ENCODE data around the gene DUSP22.

DNA sequence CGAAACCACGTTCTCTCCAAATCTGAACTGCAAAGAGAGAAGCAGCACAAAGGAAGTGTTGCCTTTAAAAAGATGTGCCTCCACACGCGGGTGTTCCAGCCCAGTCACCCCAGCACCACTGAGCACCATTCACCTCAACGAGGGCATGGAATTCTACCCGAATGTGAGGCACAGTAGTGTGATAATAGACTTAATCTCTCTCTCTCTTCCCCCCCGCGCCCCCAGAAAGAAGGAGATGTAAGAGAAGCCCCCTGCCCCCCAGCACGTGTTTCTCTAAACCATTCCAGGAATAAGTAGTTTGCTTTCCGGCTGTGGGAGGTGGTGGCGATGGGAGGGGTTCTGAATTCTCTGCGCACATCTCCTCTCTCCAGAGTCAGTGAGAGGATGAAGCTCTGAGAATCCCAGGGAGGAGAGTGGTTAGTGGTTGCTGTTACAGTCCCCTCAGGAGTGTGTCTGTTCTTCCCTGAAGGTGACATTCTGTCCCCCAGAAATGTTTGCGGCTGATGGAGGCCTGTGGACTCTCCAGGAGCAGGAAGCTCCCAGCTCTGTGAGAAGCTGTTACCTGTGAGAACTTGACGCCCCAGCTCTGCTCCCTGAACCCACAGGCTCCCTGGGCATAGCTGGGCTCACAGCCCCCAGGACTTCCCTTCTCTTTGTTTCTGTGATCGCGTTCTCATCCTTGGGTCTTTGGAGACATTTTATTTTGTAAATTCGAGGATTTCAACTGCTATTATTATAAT is 75.8 kb downstream of the DUSP22 start:
- TF ChIP-seq, protein P1, sequence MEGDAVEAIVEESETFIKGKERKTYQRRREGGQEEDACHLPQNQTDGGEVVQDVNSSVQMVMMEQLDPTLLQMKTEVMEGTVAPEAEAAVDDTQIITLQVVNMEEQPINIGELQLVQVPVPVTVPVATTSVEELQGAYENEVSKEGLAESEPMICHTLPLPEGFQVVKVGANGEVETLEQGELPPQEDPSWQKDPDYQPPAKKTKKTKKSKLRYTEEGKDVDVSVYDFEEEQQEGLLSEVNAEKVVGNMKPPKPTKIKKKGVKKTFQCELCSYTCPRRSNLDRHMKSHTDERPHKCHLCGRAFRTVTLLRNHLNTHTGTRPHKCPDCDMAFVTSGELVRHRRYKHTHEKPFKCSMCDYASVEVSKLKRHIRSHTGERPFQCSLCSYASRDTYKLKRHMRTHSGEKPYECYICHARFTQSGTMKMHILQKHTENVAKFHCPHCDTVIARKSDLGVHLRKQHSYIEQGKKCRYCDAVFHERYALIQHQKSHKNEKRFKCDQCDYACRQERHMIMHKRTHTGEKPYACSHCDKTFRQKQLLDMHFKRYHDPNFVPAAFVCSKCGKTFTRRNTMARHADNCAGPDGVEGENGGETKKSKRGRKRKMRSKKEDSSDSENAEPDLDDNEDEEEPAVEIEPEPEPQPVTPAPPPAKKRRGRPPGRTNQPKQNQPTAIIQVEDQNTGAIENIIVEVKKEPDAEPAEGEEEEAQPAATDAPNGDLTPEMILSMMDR (IDR thresholded peaks at IDR 0.05), result no peak
- TF ChIP-seq POLR2A (IDR thresholded peaks at IDR 0.05), result no peak
- TF ChIP-seq EP300 (IDR thresholded peaks at IDR 0.05), result no peak
- TF ChIP-seq POLR2AphosphoS5 (IDR thresholded peaks at IDR 0.05), result no peak
